HG02571 (cell line): Measurements from ENCODE around the gene SLC2A1.
"Not testable (repeated sequence)": the region's sequence is repeated elsewhere in the genome, so short reads cannot be mapped to it uniquely, and the experiment has no call there.

Experiments used
- ATAC-seq: cut with Tn5 transposase; IDR thresholded peaks from one replicate; pipeline ENCODE4 v1.9.1; 2021; ENCODE audit warnings: mild to moderate bottlenecking, moderate library complexity; ENCODE audit not compliant: unreplicated experiment

SLC2A1 gene

GRCh38 chr1:42931911-42932422, 26.7 kb downstream of the SLC2A1 start:
- ATAC-seq = peak; percentile 65

- ATAC-seq = peak; percentile 8
Measured at GRCh38 chr1:42931108-42931539, 27.5 kb downstream of the SLC2A1 start.

- ATAC-seq = no peak
Measured at GRCh38 chr1:42930178-42931107, 28.2 kb downstream of the SLC2A1 start.

- no peak for ATAC-seq
Measured at GRCh38 chr1:42929434-42930177, 29.1 kb downstream of the SLC2A1 start.

- no peak for ATAC-seq
Measured at GRCh38 chr1:42928859-42929258, 29.8 kb downstream of the SLC2A1 start.

GRCh38 chr1:42927920-42928505, 30.7 kb downstream of the SLC2A1 start:
- ATAC-seq = no peak

- no peak for ATAC-seq
Measured at GRCh38 chr1:42927274-42927841, 31.3 kb downstream of the SLC2A1 start.

GRCh38 chr1:42926879-42927242, 31.8 kb downstream of the SLC2A1 start:
- ATAC-seq = no peak

GRCh38 chr1:42926235-42926878, 32.3 kb downstream of the SLC2A1 start:
- ATAC-seq = no peak

GRCh38 chr1:42924851-42925760, 33.6 kb downstream of the SLC2A1 start:
- ATAC-seq = no peak

GRCh38 chr1:42924082-42924850, 34.4 kb downstream of the SLC2A1 start:
- peak; percentile 93 for ATAC-seq

GRCh38 chr1:42923367-42924081, 35.1 kb downstream of the SLC2A1 start:
- ATAC-seq = no peak

- no peak for ATAC-seq
Measured at GRCh38 chr1:42922687-42923366, 35.8 kb downstream of the SLC2A1 start.

- ATAC-seq = no peak
Measured at GRCh38 chr1:42921769-42922168, 36.9 kb downstream of the SLC2A1 start.

GRCh38 chr1:42919651-42920050, 39.0 kb downstream of the SLC2A1 start:
- not testable (repeated sequence) for ATAC-seq

- ATAC-seq = no peak
Measured at GRCh38 chr1:42917241-42917495, 41.5 kb downstream of the SLC2A1 start.

GRCh38 chr1:42915456-42915855, 43.2 kb downstream of the SLC2A1 start:
- no peak for ATAC-seq
